Thyroid gland (tissue), 4 donors: Measurements from ENCODE around the gene ASIC2. TPM values are rescaled to one million over a fixed set of nuclear protein-coding genes. Genes with fewer than 3 reads are reported as not detected.
A peak's percentile ranks its signal among the peaks of the same experiment; 100 is the strongest.

ENCODE experiments used
- DNase-seq, 2 donors: peaks; one replicate each; pipeline ENCODE4 v3.0.0-alpha.2; 2019
- H3K27ac ChIP-seq, 3 donors: fragments of 200-600 bp; sonication (generic); 1 replicate in 2 of 3; 2 replicates in 1 of 3; pipeline ENCODE4 v1.5.1; 2016 to 2019; ENCODE audit warnings: mild to moderate bottlenecking in 1 of 3, moderate library complexity in 1 of 3
- H3K27me3 ChIP-seq: fragments of 200-600 bp; sonication (generic); one replicate; pipeline ENCODE4 v1.5.1; 2019
- H3K36me3 ChIP-seq, 2 donors: fragments of 200-600 bp; sonication (generic); one replicate each; pipeline ENCODE4 v1.5.1; 2016 to 2019
- H3K4me1 ChIP-seq, 2 donors: fragments of 200-600 bp; sonication (generic); one replicate each; pipeline ENCODE4 v1.5.1; 2017 to 2019
- H3K4me3 ChIP-seq, 3 donors: fragments of 200-600 bp; sonication (generic); replicated peaks in 1 of 3; 1 replicate in 2 of 3; 2 replicates in 1 of 3; pipeline ENCODE4 v1.5.1; 2016; ENCODE audit warnings: mild to moderate bottlenecking in 1 of 3
- H3K9me3 ChIP-seq: fragments of 200-600 bp; sonication (generic); one replicate; pipeline ENCODE4 v1.5.1; 2017
- POLR2A ChIP-seq, 2 donors: fragments of 450-650 bp; IDR thresholded peaks; one replicate each; pipeline ENCODE4 v1.6.1; 2017; ENCODE audit warnings: antibody characterized with exemption in 2 of 2, mild to moderate bottlenecking in 2 of 2, moderate library complexity in 1 of 2
- WGBS, 2 donors: methylation state at CpG; one replicate each; pipeline ENCODE4 v1.1.5; 2017; 5-methylcytosine and 5-hydroxymethylcytosine counted together
- intact Hi-C: fragments of 100-400 bp; cut with DNase I; formaldehyde crosslinking; loops from one replicate; pipeline ENCODE4 v1.15.1; 2023
- total RNA-seq, 4 donors: library from RNA; depleted of rRNA; stranded (reverse); fragments of >200 nt; gene quantifications; one replicate each; pipeline ENCODE4 v1.2.3, GENCODE V29; 2016
- TF ChIP-seq, protein P1 (sequence below), 6 experiments: fragments of 200-600 bp in 3 of 6; fragments of 450-650 bp in 3 of 6; sonication (generic) in 3 of 6; IDR thresholded peaks; one replicate each; pipeline ENCODE4 v1.5.1; 2016 to 2019; ENCODE audit warnings: antibody characterized with exemption in 6 of 6, mild to moderate bottlenecking in 2 of 6, inconsistent platforms in 1 of 6, moderate library complexity in 1 of 6

The ASIC2 gene
- total RNA-seq, 4 donors from 2014 or later: not detected

DNA sequence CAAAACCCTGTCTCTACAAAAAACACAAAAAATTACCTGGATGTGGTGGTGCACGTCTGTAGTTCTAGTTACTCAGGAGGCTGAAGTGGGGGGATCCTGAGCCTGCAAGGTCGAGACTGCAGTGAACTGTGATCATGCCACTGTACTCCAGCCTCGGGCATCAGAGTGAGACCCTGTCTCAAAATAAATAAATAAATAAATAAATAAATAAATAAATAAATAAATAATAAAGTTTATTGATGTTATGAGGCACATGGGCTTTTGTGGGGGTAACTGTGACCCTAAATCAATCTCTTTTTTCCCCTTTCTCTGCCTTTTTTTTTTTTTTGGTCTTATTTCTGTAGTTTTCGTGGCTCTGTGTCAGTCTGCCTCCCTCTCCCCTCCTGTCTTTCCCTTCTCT is 4.5 kb upstream of the ASIC2 start:
- TF ChIP-seq, protein P1, sequence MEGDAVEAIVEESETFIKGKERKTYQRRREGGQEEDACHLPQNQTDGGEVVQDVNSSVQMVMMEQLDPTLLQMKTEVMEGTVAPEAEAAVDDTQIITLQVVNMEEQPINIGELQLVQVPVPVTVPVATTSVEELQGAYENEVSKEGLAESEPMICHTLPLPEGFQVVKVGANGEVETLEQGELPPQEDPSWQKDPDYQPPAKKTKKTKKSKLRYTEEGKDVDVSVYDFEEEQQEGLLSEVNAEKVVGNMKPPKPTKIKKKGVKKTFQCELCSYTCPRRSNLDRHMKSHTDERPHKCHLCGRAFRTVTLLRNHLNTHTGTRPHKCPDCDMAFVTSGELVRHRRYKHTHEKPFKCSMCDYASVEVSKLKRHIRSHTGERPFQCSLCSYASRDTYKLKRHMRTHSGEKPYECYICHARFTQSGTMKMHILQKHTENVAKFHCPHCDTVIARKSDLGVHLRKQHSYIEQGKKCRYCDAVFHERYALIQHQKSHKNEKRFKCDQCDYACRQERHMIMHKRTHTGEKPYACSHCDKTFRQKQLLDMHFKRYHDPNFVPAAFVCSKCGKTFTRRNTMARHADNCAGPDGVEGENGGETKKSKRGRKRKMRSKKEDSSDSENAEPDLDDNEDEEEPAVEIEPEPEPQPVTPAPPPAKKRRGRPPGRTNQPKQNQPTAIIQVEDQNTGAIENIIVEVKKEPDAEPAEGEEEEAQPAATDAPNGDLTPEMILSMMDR (IDR thresholded peaks at IDR 0.05): no peak
- TF ChIP-seq POLR2A (IDR thresholded peaks at IDR 0.05): no peak
- H3K36me3 ChIP-seq: no peaks in the 10 kb centered on the region
- no peak overlapping the region for H3K27ac ChIP-seq
- peaks cover 0 to 5% of the 10 kb centered on the region in 2 donors for H3K4me1 ChIP-seq
- no peaks in the 10 kb centered on the region for H3K9me3 ChIP-seq
- H3K4me3 ChIP-seq: no peak overlapping the region
- 82 to 85% methylated on average over 4 of the region's 4 CpGs for WGBS, 2 donors
- DNase-seq: no peak
- H3K27me3 ChIP-seq: peaks cover 3% of the 10 kb centered on the region
- intact Hi-C loops: no loop called here

- TF ChIP-seq, protein P1 (IDR thresholded peaks at IDR 0.05): no peak
- TF ChIP-seq POLR2A (IDR thresholded peaks at IDR 0.05): no peak
- DNase-seq: no peak
- peaks cover 0 to 10% of the 10 kb centered on the region in 2 donors for H3K4me1 ChIP-seq
- H3K27me3 ChIP-seq: peaks cover 10% of the 10 kb centered on the region
- intact Hi-C loops: no loop called here
- H3K27ac ChIP-seq: no peak overlapping the region
- H3K4me3 ChIP-seq: no peak overlapping the region
- H3K9me3 ChIP-seq: no peaks in the 10 kb centered on the region
- 30 to 53% methylated on average over 1 of the region's 1 CpG for WGBS, 2 donors
- H3K36me3 ChIP-seq: no peaks in the 10 kb centered on the region
Measured at GRCh38 chr17:33294994-33295393, 1.9 kb upstream of the ASIC2 start.

GRCh38 chr17:33292201-33292980 is 704 bp downstream of the ASIC2 start:
- Histone ChIP-seq H3K27me3 (peaks cover 10% of the 10 kb centered on the region), H3K36me3 (no peaks in the 10 kb centered on the region), H3K27ac (no peak overlapping the region), H3K9me3 (no peaks in the 10 kb centered on the region), H3K4me3 (no peak overlapping the region), H3K4me1 (peaks cover 0 to 10% of the 10 kb centered on the region in 2 donors)
- DNase-seq: no peak
- 0 to 1% methylated on average over 5 to 18 of the region's 72 CpGs for WGBS, 2 donors
- no peak for TF ChIP-seq POLR2A (IDR thresholded peaks at IDR 0.05)
- TF ChIP-seq, protein P1 (IDR thresholded peaks at IDR 0.05): no peak
- intact Hi-C loops: no loop called here

GRCh38 chr17:33291248-33292200 is 1.6 kb downstream of the ASIC2 start:
- H3K4me3 ChIP-seq: no peak overlapping the region
- H3K27me3 ChIP-seq: peaks cover 10% of the 10 kb centered on the region
- WGBS, 2 donors: 5 to 10% methylated on average over 8 to 11 of the region's 104 CpGs
- no peaks in the 10 kb centered on the region for H3K36me3 ChIP-seq
- no peak for TF ChIP-seq POLR2A (IDR thresholded peaks at IDR 0.05)
- TF ChIP-seq, protein P1 (IDR thresholded peaks at IDR 0.05): no peak
- H3K27ac ChIP-seq: no peak overlapping the region
- peaks cover 0 to 10% of the 10 kb centered on the region in 2 donors for H3K4me1 ChIP-seq
- H3K9me3 ChIP-seq: no peaks in the 10 kb centered on the region
- intact Hi-C loops: no loop called here
- DNase-seq: peak in 1 of 2 donors; percentile 3
